ENCODE measurements around the gene PCCA.
"Not testable (repeated sequence)": the region's sequence is repeated elsewhere in the genome, so short reads cannot be mapped to it uniquely, and the experiment has no call there.

PCCA gene, protein sequence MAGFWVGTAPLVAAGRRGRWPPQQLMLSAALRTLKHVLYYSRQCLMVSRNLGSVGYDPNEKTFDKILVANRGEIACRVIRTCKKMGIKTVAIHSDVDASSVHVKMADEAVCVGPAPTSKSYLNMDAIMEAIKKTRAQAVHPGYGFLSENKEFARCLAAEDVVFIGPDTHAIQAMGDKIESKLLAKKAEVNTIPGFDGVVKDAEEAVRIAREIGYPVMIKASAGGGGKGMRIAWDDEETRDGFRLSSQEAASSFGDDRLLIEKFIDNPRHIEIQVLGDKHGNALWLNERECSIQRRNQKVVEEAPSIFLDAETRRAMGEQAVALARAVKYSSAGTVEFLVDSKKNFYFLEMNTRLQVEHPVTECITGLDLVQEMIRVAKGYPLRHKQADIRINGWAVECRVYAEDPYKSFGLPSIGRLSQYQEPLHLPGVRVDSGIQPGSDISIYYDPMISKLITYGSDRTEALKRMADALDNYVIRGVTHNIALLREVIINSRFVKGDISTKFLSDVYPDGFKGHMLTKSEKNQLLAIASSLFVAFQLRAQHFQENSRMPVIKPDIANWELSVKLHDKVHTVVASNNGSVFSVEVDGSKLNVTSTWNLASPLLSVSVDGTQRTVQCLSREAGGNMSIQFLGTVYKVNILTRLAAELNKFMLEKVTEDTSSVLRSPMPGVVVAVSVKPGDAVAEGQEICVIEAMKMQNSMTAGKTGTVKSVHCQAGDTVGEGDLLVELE

GRCh38 chr13:100088644-100089464, at the start of gene PCCA:
PCCA (plus strand) TSS chr13:100089093; CDS start chr13:100089121, 28 bp downstream.
- DNase-seq = peak; percentile 97

- DNase-seq = no peak
These were observed 49.2 kb upstream of the PCCA start for GRCh38 chr13:100039740-100040139.

DNA sequence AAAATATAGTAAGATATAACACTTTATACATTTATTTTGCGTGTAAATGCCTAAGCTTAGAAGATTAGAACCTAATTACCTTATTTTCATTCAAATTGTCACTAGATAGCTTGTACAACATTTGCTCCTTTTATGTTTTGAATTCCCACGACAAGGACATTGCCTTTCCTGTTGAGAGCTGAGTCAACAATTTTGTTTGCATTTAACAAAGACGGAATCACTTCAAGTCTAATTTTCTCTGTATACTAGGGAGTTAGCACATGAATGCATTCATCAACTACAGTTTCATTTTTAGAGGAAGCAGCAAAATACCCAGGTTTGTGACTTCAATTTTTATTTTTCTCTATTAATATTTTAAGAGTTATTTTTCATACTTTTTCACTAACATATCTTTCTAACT, 48.7 kb upstream of the PCCA start:
- no peak for DNase-seq

- DNase-seq = no peak
These were observed 44.0 kb upstream of the PCCA start for GRCh38 chr13:100044936-100045335.

DNA sequence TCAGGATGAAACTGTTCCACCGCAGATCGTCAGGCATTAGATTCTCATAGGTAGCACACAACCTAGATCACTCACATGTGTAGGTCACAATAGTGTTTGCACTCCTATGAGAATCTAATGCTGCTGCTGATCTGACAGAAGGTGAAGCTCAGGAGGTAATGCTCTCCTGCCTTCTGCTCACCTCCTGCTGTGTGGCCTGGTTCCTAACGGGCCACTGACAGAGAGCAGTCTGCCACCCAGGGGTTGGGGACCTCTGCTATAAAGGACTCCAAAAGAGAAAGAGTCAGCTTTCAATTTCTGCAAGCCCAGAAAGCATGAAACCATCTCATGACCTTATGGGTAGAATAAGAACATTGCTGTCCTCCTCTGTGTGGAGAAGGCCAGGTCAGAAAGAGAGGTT, 43.5 kb upstream of the PCCA start:
- no peak for DNase-seq

- DNase-seq = no peak
These were observed 37.8 kb upstream of the PCCA start for GRCh38 chr13:100051070-100051469.

DNA sequence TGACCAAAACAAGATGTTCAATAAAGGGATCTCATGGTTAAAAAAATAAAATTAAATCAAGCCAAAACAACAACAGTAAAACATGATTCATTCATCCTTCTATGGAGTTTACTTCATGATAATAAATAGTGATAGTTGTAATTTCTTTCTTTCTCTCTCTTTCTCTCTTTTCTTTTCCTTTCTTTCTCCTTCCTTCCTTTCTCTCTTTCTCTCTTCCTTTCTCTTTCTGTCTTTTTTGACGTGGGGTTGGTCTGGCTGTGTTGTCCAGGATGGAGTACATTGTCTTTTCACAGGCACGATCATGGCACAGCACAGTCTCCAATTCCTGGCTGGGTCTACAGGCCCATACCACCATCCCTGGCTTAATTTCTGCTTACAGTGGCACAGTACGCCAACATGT, 29.1 kb upstream of the PCCA start:
- DNase-seq = no peak

- DNase-seq = peak; percentile 12
These were observed 25.6 kb upstream of the PCCA start for GRCh38 chr13:100063333-100063732.

GRCh38 chr13:100063906-100064305, 25.0 kb upstream of the PCCA start:
- DNase-seq = no peak

GRCh38 chr13:100068133-100068931, 20.6 kb upstream of the PCCA start:
- DNase-seq = no peak

- no peak for DNase-seq
These were observed 19.6 kb upstream of the PCCA start for GRCh38 chr13:100069278-100069677.

GRCh38 chr13:100075700-100076587, 12.9 kb upstream of the PCCA start:
- no peak for DNase-seq

DNA sequence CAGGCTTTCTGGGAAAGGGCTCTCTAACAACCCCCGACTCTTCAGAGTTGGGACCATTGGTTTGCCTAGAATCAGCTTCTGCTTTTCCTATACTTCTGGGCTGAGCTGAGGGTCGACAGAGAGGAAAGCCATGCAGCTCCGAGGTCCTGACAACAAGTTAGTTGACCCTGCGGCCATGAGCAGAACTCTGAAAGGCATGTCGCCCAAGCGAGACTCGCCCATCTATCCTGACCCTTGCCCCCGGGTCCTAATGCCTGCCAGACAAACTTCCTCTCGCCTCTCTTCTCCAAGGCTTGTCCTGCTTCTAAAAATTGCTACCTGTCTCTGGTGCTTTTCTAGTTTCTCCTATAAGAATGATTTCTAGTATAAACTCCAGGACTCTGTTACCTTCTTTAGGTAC, 9.9 kb upstream of the PCCA start:
- not testable (repeated sequence) for DNase-seq

- DNase-seq = not testable (repeated sequence)
These were observed 5.5 kb upstream of the PCCA start for GRCh38 chr13:100083401-100083800.

DNA sequence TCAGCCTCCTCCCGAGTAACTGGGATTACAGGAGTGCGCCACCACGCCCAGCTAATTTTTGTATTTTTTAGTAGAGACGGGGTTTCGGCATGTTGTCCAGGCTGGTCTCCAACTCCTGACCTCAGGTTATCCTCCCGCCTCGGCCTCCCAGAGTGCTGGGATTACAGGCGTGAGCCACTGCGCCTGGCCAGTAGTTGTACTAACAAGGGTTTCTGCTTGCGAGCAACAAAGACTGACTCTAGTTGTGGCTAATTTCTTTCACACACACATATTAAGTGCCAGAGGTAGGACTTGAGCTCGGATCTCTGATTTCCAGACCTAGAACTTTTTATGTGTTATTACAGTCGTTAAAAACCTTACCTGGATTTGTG, 635 bp upstream of the PCCA start:
- DNase-seq = no peak

DNA sequence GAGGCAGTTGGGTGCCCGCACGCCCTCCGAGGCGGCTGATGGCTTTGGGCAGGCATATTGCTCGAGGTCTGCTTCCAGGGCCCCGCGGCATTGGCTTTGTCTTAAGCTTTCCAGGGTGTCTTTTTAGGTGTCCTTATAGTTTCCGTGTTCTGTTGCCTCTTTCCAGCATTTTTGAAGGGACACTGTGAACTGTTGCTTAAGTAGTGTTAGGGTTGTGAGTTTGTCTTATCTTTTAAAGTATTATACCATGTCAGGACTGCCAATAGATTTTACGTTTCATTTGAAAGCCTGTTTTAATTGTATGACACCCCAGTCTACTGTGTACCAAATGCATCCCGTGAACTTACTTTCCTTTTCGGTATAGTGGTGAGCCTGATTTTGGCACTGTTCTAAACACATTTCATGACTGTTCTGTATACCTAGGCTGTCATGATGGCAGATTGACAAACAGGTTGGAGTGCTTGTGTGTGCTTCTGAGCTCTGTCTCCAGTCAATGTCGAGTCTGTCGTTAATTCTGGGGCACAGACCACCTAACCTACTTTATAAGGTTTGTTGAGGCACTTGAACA, 656 bp downstream of the PCCA start:
- peak; percentile 58 for DNase-seq

- no peak for DNase-seq
These were observed 2.0 kb downstream of the PCCA start for GRCh38 chr13:100090861-100091260.

GRCh38 chr13:100091391-100091790, 2.5 kb downstream of the PCCA start:
- DNase-seq = no peak

DNA sequence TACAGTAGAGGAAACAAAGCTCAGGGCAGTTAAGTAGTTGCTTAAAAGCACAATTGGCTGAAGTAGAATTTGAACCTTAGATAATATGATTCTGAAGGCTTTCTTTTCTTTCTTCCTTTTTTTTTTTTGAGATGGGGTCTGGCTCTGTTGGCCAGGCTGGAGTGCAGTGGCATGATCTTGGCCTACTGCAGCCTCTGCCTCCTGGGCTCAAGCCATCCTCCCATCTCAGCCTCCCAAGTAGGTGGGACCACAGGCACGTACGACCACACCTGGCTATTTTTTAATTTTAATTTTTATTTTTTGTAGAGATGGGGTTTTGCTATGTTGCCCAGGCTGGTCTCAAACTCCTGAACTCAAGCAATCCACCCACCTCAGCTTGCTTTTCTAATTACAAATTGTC, 3.4 kb downstream of the PCCA start:
- DNase-seq = not testable (repeated sequence)

DNA sequence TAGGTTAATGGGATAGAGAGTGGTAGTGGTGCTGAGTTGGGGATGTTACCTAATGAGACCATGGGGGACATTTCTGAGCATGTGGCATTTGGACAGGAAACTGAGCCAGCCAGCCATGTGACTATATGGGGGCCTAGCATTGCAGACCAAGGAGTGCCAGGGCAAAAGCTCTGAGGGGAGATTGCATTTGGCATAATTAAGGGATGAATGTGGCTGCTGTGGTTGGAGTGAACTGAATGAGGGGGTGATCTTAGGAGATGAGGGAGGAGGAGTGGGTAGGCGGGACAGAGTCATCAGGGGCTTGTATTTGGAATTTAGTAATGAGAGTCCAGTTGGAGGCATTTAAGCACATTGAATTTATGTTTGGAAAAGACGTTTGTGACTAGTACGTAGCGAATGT, 6.6 kb downstream of the PCCA start:
- no peak for DNase-seq

DNA sequence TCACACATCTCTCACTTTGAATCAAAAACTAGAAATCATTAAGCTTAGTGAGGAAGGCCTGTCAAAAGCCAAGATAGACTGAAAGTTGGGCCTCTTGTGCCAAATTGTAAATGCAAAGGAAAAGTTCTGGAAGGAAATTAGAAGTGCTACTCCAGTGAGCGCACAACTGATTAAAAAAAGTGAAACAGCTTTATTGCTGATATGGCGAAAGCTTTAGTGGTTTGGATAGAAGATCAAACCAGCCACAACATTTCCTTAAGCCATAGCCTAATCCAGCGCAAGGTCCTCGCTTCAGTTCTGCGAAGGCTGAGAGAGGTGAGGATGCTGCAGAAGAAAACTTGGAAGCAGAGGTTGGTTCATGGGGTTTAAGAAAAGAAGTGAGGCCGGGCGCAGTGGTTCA, 7.6 kb downstream of the PCCA start:
- DNase-seq = no peak

All from OCI-M1 (cell line).